ENCODE data around the gene ARID3A.

The ARID3A gene

GRCh38 chr19:1006711-1007398 is 81.0 kb downstream of the ARID3A start:
- no peak for DNase-seq

DNA sequence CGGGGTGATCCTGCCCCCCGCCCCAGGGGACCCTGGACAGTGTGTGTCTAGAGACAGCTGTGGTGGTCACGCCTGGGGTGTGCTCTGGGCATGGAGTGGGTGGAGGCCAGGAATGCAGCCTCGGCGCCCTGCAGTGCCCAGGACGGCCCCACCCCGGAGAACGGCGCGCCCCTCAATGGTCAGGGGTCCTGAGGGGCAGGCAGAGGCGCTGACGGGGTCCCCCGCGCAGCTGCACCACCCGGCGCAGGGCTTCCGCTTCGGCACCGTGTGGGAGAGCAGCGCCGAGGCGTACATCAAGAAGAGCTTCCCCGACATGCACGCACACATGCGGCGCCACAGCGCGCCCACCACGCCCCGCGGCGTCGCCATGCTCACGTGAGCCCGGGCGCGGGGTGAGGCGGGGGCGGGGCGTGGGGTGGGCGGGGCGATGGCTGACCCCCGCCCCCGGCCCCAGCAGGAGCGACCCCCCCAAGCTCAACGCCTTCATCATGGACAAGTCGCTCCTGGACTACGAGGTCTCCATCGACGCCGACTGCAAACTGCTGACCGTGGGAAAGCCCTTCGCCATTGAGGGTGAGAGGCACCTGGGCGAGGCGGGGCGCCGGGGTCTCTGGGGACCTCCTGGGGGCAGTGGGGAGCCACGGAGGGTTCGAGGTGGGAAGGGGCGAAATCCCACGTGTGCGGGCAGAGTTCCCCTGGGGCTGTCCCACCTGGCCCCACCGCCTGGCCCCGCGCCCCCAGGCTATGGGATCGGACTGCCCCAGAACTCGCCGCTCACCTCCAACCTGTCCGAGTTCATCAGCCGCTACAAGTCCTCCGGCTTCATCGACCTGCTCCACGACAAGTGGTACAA is 81.8 kb downstream of the ARID3A start:
- no peak for DNase-seq

- DNase-seq = no peak
Measured at GRCh38 chr19:1008268-1009040, 82.6 kb downstream of the ARID3A start.

GRCh38 chr19:1009041-1009980 is 83.5 kb downstream of the ARID3A start:
- no peak for DNase-seq

- no peak for DNase-seq
Measured at GRCh38 chr19:1009981-1010538, 84.2 kb downstream of the ARID3A start.

DNA sequence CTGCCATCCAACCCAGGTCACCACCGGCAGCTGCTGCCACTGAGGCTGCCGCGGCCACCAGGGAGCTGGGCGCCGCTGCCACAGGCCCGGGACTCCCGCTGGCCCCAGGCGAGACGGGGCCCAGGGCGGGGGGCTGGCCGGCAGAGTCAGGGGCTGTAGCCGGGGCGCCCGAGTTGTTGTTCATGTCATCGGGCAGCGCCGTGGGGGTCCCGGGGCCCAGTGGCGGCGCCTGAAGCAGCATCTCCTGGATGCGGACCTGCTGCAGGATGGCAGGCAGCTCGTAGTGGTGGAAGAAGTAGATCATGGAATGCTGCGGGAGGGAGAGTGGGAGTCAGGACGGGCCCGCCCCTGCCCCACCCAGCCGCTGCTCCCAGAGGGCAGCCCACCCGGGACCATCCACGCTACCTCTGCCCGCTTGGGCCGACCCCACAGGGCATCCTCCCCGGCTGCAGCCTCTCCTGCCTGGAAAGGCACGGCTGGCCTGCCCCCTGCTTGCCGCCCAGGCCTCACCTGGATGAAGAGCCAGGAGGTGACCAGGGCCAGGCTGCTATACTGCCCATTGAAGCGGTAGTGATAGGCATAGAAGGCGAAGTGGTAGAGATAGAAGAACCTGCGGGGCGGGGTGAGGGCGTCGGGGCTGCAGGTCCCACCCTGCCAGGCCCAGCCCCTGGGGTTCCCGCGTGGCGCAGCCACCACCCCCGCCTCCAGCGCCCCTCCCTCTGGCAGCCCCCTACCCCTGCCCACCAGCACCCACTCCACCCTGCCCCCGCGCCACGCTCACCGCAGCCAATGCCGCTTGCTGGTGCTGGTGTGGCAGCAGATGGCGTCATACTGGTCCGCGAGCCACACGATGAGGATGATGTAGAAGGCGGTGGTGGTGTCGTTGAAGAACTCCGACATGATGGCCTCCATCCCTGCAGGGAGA is 85.0 kb downstream of the ARID3A start:
- DNase-seq = no peak

GRCh38 chr19:1011831-1012333 is 86.0 kb downstream of the ARID3A start:
- no peak for DNase-seq

DNA sequence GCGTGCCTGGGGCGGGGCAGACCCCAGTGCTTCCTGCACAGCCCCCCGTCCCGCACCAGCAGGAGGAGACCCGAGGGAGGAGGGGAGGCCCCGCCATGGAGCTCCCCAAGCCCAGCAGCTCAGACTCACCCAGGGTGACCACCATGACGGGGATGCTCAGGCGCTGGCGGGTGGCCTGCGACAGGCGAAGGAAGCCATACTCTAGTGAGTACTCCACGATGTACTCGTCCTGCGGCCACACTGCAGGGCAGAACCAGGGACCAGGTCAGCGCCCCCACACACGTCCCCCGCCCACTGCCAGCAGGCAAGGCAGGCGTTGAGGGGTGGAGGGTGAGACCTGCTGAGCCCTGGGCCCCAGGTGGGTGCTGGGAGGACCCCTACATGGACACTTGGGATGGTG is 86.5 kb downstream of the ARID3A start:
- DNase-seq = no peak

DNA sequence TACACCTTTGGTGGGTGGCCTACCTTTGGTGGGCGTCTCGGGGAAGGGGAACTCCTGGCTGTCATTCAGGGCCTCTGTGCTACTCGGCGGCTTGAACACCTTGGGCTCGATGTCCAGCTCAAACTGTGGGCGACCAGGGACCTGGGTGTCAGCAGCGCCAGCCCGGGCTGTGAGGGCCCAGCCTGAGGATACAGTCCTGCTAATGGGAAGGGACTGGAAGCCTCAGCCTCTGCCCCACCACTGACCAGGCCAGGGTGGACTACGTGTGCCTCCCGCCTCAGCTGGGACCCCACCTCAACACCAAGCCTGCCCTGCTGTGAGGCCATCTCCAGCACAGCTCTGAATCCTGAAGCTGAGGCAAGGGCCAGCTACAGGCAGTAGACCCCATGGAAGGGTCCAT is 87.4 kb downstream of the ARID3A start:
- DNase-seq = no peak

- DNase-seq = no peak
Measured at GRCh38 chr19:1014161-1015060, 88.6 kb downstream of the ARID3A start.

DNA sequence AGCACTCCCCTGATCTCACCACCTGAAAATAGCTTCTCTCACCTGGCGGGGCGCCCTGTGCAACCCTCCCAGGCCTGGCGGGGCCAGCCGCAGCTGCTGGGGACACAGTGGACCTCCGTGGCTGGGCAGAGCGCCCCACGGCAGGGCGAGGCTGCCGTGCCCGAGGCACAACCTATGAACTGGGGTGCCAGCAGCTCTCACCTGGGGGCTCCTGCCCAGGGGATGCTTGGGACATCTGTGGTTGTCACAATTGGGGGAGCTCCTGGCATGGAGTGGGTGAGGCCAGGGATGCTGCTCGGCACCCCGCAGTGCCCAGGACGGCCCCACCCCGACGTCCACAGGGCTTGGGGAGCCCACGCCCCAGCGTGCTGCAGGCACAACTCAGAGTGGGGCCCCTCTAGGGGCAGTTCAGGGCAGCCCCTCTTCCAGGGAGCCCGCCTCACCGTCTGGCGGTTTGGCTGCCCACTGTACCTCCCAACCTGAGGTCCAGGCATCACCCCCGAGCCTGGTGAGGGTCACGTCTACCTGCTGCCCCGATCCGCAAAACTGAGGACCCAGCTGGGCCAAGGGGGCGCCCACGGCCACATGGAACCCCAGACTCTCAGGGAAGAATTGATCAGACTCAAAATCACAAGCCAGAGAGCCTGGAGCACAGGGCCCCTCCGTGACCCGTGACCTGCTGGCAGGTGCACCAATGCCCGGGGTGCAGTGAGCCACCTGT is 89.4 kb downstream of the ARID3A start:
- DNase-seq = no peak

- DNase-seq = no peak
Measured at GRCh38 chr19:1015782-1016646, 90.2 kb downstream of the ARID3A start.

DNA sequence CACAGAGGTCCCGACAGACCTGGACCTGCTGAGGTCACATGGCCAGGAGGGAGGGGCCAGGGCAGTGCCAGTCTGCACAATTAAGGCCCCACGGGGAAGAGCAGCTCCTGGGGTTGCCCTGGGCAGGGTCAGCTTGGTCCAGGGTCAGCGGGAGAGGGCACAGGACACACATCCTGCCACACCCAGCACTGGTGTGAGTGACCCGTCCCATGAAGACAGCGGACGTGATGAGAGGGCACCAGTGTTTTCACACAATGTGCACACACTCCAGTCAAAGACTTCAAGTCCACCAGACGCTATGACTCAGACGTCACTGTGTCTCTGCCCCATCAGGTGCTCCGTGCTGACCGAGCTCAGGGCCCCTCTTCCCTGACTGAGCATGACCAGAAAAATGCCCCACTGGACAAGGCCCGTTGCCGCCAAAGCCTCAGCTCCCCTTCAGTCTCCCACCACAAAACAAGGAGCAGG is 90.8 kb downstream of the ARID3A start:
- no peak for DNase-seq

- no peak for DNase-seq
Measured at GRCh38 chr19:1017115-1017905, 91.5 kb downstream of the ARID3A start.

GRCh38 chr19:1017906-1018305 is 92.1 kb downstream of the ARID3A start:
- no peak for DNase-seq

- no peak for DNase-seq
Measured at GRCh38 chr19:1018393-1018792, 92.6 kb downstream of the ARID3A start.
